ENCODE results near the gene OLFM1.

DNA sequence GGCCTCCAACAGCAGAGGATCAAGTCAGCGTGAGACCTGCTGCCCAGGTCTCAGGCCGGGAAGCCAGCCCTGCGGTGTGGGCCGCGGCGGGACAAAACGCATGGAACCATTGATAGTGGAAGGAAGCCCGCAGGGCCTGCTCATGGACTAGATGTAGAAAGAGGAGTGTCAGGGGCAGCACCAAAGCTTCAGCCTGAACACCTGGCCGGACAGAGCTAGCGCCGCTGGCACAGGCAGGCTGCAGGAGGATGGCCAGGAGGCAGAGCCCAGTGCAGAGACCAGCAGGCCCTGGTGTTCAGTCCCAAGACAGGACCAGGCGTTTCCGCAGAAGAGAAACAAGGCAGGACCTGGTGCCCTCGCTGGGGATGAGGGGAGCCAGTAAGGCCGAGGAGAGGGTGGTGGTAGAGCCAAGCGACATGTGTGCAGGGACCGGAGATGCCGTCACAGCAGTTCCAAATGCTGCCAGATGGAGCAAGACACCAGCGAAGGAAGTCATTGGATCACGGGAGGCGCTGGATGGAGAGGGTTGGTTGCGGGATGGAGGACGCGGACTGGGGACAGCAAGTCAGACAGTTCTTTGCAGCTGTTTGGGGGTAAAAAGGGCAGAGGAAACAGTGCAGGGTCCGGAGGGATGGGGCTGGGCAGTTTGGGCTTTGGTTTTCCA is 42.1 kb upstream of the OLFM1 start:
- TF ChIP-seq SMAD4 (CRISPR knock-in tag; conservative IDR thresholded peaks at IDR 0.05) (no peak), RCOR1 (IDR thresholded peaks at IDR 0.05; ENCODE audit: borderline replicate concordance in 1 of 2, low read depth in 2 of 2, low read length in 2 of 2) (no peak), SIX5 (IDR thresholded peaks at IDR 0.05; ENCODE audit: borderline replicate concordance in 1 of 2, insufficient read depth in 1 of 2, low read depth in 1 of 2, low read length in 2 of 2) (no peak), SRSF7 (optimal IDR thresholded peaks at IDR 0.05; ENCODE audit: low read depth, low read length) (no peak), ZNF785 (CRISPR knock-in tag; IDR thresholded peaks at IDR 0.05) (no peak), SMARCE1 (IDR thresholded peaks at IDR 0.05) (no peak), SIN3A (IDR thresholded peaks at IDR 0.05; ENCODE audit: borderline replicate concordance in 2 of 2, control insufficient read depth in 1 of 2, low read depth in 2 of 2, low read length in 2 of 2) (no peak), TAL1 (IDR thresholded peaks at IDR 0.05) (no peak), ZNF324 (CRISPR knock-in tag; IDR thresholded peaks at IDR 0.05) (no peak), RBM22 (IDR thresholded peaks at IDR 0.05; ENCODE audit: low read depth, low read length, poor library complexity, severe bottlenecking) (no peak), U2AF2 (optimal IDR thresholded peaks at IDR 0.05; ENCODE audit: low read depth, low read length) (no peak), FOXM1 (IDR thresholded peaks at IDR 0.05; ENCODE audit: low read depth) (no peak), FOXM1 (CRISPR knock-in tag; IDR thresholded peaks at IDR 0.05; ENCODE audit: low read depth) (no peak)
- TF ChIP-seq, protein P1, sequence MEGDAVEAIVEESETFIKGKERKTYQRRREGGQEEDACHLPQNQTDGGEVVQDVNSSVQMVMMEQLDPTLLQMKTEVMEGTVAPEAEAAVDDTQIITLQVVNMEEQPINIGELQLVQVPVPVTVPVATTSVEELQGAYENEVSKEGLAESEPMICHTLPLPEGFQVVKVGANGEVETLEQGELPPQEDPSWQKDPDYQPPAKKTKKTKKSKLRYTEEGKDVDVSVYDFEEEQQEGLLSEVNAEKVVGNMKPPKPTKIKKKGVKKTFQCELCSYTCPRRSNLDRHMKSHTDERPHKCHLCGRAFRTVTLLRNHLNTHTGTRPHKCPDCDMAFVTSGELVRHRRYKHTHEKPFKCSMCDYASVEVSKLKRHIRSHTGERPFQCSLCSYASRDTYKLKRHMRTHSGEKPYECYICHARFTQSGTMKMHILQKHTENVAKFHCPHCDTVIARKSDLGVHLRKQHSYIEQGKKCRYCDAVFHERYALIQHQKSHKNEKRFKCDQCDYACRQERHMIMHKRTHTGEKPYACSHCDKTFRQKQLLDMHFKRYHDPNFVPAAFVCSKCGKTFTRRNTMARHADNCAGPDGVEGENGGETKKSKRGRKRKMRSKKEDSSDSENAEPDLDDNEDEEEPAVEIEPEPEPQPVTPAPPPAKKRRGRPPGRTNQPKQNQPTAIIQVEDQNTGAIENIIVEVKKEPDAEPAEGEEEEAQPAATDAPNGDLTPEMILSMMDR (IDR thresholded peaks at IDR 0.05 in 2 of 3, conservative IDR thresholded peaks at IDR 0.05 in 1 of 3; ENCODE audit: insufficient read depth in 2 of 3, low read depth in 1 of 3, low read length in 3 of 3), result no peak
- TF ChIP-seq, protein P2, sequence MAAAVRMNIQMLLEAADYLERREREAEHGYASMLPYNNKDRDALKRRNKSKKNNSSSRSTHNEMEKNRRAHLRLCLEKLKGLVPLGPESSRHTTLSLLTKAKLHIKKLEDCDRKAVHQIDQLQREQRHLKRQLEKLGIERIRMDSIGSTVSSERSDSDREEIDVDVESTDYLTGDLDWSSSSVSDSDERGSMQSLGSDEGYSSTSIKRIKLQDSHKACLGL (CRISPR knock-in tag; IDR thresholded peaks at IDR 0.05; ENCODE audit: borderline replicate concordance, poor library complexity, severe bottlenecking), result no peak

All from K562 (cell line).